GM19463 (cell line): Measurements from ENCODE around the gene TRABD2A.
"Not testable (repeated sequence)": the region's sequence is repeated elsewhere in the genome, so short reads cannot be mapped to it uniquely, and the experiment has no call there.

ENCODE experiments used
- ATAC-seq: cut with Tn5 transposase; IDR thresholded peaks from one replicate; pipeline ENCODE4 v1.9.1; 2021; ENCODE audit warnings: mild to moderate bottlenecking, moderate library complexity; ENCODE audit not compliant: unreplicated experiment

TRABD2A gene

DNA sequence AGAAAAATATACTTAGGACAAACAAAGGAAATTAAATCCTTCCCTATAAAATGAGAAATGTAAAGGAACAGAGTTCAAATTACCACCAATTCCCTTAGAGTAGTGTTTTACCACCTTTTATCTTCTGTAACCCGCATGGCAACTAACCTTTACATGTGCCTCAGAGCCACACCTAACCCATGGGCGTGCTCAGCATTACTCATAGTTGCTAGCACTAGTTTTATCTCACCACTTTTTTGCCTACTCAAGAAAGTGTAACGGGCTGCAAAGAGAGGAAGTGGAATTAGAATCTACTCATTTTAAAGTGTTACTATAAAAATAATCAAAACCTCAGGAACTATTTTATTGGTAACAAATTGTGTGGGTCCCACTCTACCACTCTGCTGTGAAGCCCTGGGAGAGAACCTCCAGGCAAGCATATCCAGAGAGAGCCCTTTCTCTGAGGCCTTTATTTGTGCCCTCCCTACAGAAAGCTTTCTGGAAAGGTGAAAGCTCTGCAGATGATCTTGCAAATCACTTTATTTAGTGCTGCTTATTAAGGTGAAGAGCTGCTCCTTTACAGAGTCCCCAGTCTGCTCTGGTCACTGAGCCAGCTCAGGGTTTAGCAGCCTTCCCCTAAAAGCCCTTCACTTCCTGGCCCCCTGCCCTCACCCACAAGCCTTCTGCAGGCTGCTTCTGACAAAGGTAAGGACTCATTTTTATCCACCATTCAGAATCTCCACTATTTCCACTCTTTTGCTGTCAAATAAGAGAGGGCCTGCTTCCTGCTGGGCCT lies 98.8 kb downstream of the TRABD2A start:
- ATAC-seq: peak; percentile 83

DNA sequence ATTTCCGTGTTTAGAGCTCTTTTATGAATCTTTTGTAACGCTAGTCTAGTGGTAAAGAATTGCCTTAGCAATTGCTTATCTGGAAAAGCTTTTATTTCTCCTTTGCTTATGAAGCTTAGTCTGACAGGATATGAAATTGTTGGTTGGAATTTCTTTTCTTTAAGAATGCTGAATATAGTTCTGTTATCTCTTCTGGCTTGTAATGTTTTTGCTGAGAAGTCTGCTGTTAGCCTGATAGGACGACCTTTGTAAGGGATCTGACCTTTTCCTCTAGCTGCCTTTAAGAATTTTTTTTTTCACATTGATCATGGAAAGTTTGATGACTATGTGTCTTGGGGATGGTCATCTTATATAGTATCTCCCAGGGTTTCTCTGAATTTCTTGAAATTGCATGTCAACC lies 101.1 kb downstream of the TRABD2A start:
- no peak for ATAC-seq

DNA sequence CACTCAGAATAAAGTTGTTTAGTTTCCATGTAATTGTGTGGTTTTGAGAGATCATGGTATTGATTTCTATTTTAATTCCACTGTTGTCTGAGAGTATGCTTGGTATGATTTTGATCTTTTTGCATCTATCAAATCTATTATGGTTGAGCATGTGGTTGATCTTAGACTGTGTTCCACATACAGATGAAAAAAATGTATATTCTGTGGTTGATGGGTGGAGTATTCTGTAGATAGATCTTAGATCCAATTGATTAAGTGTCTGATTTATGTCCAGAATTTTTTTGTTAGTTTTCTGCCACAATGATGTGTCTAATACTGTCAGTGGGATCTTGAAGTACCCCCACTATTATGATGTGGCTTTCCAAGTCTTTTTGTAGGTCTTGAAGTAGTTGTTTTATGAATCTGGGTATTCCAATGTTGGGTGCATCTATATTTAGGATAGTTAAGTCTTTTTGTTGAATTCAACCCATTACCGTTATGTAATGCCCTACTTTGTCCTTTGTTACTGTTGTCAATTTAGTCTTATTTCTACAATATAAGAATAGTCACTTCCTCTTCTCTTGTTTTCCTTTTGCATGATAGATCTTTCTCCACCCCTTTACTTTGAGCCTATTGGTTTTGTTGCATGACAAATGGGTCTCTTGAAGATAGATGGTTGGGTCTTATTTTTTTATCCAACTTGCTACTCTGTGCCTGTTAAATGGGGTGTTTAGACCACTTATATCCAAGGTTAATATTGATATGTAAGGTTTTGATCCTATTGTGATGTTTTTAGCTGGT lies 101.8 kb downstream of the TRABD2A start:
- ATAC-seq: no peak

DNA sequence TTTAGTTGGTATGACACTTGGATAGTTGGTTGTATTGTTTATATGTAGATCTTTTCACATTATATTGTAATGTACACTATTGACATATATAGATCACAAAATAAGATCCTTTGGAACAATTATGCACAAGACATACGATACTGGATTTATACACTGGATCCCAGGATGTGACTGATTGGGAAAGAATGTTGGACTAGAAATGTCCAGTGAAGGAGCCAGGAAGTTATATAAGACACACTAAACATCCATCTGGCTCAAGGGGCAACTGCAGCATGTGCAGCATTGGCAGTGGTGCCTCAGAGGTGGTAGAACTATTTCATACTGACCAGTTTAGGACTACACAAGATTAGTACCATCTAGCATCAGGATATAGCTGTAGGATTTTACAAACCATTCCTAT lies 104.9 kb downstream of the TRABD2A start:
- ATAC-seq: no peak

DNA sequence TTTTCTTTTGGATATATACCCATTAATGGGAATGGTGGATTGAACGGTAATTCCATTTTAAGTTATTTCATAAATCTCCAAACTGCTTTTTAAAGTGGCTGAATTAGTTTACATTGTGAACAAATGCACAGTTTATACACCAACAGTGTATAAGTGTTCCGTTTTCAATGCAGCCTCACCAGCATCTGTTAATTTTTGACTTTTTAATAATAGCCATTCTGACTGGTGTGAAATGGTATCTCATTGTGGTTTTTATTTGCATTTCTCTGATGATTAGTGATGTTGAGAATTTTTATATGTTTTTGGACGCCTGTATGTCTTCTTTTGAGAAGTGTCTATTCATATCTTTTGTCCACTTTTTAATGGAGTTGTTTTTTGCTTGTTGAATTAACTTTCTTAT lies 107.3 kb downstream of the TRABD2A start:
- not testable (repeated sequence) for ATAC-seq
